Lung microvascular endothelial cell (primary cell): ENCODE data around the gene SPAST. TPM values are rescaled to one million over a fixed set of nuclear protein-coding genes. Genes with fewer than 3 reads are reported as not detected.
"Not testable (repeated sequence)": the region's sequence is repeated elsewhere in the genome, so short reads cannot be mapped to it uniquely, and the experiment has no call there.

Experiments used
- DNase-seq, 2 donors: peaks; one replicate each; pipeline versions ENCODE4 v3.0.0 to v3.0.0-alpha.2; 2010; ENCODE audit warnings: low read depth in 2 of 2
- total RNA-seq: library from RNA; depleted of rRNA; stranded (reverse); fragments of >200 nt; gene quantifications from 2 replicates; pipeline ENCODE4 v1.2.1, GENCODE V29; 2014

Gene SPAST
- total RNA-seq, 1 donor from 2014 or later = 26.8 TPM

GRCh38 chr2:32128636-32129035, 65.3 kb downstream of the SPAST start:
- no peak for DNase-seq

DNA sequence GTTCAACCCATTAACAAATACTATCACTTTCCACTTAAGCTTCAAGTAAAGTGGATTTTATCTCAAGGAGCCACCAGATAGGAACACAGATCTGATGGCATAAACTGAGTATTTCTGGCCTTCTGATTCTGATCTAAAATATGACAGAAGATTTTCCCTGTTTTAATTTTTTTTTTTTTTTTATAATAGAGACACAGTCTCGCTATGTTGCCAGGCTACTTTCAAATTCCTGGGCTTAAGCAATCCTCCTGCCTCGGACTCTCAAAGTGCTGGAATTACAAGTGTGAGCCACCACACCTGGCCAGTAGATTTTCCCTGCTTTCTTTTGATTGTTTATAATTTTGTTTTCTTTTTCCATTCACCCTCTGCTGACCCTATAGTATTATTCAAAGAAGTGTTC, 65.7 kb downstream of the SPAST start:
- DNase-seq = no peak

DNA sequence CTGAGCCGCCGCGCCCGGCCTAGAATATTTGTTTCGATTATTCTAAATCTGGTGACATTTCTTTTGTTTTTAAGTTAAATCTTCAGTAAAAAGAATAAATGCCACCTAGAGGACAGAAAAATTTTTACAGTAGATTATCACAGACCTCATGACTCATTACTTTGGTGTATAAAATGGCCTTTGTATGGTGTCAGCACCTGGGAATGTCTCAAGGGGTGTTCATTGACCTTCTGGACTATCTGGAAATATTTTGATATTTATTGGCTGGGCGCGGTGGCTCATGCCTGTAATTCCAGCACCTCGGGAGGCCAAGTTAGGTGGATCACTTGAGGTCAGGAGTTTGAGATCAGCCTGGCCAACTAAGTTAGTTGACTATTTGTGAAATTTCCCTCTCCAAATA, 72.1 kb downstream of the SPAST start:
- DNase-seq = peak; percentile 50 to 63

DNA sequence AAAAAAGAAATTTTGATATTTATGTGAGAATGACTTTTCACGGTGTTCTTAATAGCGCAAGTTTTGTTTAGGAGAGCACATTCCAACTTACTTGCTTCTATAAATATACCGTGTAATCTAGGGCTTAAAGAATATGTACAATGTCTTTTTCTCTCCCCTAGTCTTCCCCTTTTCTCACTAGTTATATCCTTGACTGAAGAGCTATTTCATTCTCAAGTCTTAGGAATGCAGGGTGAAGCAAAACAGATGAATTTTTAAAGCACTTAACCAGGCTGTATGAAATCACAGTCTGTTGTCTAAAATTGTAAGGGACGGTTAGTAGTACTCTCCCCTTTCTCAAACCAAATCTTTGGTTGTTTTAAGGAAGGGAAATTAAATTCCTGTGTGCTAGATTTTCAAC, 72.7 kb downstream of the SPAST start:
- DNase-seq = no peak

GRCh38 chr2:32151544-32151943, 88.2 kb downstream of the SPAST start:
- not testable (repeated sequence) for DNase-seq

DNA sequence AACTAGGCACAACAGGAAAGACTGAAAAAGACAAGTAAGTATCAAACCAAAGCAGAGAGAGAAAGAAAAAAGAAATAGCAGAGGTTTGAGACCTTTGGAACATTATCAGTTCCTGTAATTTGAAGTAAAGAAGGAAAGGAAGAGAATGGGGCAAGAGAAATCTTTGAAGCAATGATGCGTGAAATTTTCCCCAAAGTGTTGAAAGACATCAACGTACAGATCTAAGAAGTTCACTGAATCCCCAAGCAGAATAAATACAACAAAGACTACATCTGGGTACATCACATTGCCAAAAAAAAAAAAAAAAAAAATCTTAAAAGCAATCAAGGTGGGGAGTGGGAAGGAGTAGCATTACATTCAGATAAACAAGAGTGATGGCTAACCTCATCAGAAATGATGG, 96.3 kb downstream of the SPAST start:
- DNase-seq = no peak

DNA sequence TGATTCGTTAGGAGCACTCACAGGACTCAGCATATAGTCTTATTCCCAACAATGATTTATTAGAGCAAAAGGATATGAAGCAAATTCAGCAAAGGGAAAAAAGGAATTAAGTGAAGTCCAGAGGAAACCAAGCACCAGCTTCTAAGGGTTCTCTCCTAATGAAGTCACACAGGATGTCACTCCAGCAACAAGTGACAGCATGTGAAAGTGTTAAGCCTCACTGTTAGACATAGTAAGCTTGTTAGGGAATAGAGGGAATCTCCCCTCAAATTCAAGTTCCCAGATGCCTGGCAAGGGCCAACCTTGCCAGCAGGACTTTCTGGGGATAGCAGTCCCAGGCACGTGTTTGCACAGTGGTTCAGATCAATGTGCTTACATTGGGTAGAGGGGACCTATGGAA, 97.9 kb downstream of the SPAST start:
- no peak for DNase-seq

GRCh38 chr2:32164254-32164653, 100.9 kb downstream of the SPAST start:
- DNase-seq = not testable (repeated sequence)

- not testable (repeated sequence) for DNase-seq
Measured at GRCh38 chr2:32165027-32165347, 101.6 kb downstream of the SPAST start.

- DNase-seq = no peak
Measured at GRCh38 chr2:32166115-32166574, 102.8 kb downstream of the SPAST start.

DNA sequence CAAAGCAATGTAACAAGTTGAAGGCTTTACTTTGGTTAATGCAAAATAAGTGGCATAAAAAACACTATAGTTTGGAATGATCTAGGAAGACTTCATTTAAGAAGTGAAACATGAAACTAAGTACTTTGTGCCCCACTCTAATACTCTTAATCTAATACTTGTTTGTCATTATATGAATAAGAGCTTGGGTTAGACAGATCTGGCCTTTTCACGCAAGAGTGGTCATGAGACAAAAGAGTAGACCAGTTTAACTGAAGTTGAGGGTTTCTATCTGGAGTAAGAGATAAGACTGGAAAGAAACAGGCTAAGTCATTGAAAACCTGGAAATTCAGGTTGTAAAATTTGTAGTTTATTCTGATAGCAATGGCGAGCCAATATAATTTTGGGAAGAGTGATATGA, 105.2 kb downstream of the SPAST start:
- DNase-seq = no peak

GRCh38 chr2:32172870-32173269, 109.5 kb downstream of the SPAST start:
- DNase-seq = no peak

DNA sequence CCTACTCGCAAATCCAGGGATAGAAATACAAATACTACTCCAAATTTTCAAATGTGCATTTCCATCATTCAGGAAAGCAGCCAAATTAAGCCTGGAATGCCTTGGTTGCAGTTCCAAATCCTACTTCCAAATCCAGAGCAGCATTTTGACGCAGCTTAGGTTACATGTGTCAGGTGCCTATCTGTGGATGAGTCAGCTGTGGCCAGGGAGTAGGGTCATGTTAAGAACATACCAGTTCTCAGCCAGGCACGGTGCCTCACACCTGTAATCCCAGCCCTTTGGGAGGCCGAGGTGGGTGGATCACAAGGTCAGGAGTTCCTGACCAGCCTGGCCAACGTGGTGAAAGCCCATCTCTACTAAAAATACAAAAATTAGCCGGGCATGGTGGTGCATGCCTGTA, 119.3 kb downstream of the SPAST start:
- DNase-seq = no peak

- no peak for DNase-seq
Measured at GRCh38 chr2:32189011-32189410, 125.7 kb downstream of the SPAST start.

- no peak for DNase-seq
Measured at GRCh38 chr2:32192418-32192817, 129.1 kb downstream of the SPAST start.

DNA sequence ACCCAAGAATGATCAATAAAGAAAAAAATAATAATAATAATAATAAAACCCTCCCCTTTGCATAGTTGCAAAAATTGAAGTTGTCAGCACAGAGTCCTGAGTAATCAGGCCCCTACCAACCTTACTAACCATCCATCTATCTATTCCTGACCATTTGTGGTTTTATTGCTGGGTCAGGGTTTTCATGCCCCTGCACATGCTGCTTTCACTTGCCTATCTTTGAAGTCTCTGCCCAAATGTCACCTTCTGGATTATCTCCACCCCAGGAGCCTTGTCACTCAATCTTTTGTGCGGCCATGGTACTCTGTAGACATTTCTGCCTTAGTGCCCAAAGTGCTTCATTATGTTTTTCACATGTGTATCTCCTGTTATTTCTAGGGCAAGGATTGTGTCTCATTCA, 137.5 kb downstream of the SPAST start:
- DNase-seq = no peak

DNA sequence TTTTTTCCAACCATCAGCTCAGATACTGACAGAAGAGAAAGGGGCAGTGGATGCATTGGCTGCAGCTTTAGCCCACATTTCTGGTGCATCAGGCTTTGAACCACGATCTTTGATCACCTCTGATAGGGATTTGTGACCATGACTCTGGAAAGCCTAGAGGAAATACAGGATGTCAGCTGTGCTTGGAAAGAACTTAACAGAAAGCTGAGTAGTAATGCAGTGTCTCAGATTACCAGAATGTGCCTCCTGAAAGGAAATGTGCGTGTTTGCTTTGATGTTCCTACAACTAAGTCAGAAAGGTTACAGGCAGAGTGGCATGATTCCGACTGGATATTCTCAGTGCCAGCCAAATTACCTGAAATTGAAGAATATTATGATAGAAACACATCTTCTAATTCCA, 140.1 kb downstream of the SPAST start:
- DNase-seq = not testable (repeated sequence)

Other genes starting within 250 kb of the SPAST start
- gene MEMO1, start 52.5 kb upstream of the SPAST start, total RNA-seq = 29.4 and 30.6 TPM in 2 replicates
- gene DPY30, start 23.8 kb upstream of the SPAST start, total RNA-seq = 48.6 and 51.2 TPM in 2 replicates
- gene SLC30A6, start 102.3 kb downstream of the SPAST start, total RNA-seq = 17.4 and 22.8 TPM in 2 replicates
- not detected in 2 replicates for gene NLRC4, start 201.3 kb downstream of the SPAST start, total RNA-seq
- gene YIPF4, start 214.3 kb downstream of the SPAST start, total RNA-seq = 8.9 and 12.1 TPM in 2 replicates